H1 (cell line): ENCODE data around the gene CRIP1. TPM values are rescaled to one million over a fixed set of nuclear protein-coding genes. Genes with fewer than 3 reads are reported as not detected.

Experiments used
- CTCF ChIA-PET: fragments of 300-600 bp; sonication (Branson Sonifier 250); formaldehyde crosslinking; loops from one replicate; lab custom pipeline; 2021; ENCODE audit not compliant: partially characterized antibody; lab: Charles Lee
- POLR2A ChIA-PET: fragments of 300-600 bp; sonication (Branson Sonifier 250); formaldehyde crosslinking; loops from one replicate; lab custom pipeline; 2021; ENCODE audit warnings: inconsistent platforms; ENCODE audit not compliant: partially characterized antibody; lab: Charles Lee
- DNase-seq, 2 experiments: peaks; one replicate each; pipeline versions ENCODE4 v3.0.0 to v3.0.0-alpha.2; 2010 to 2022; ENCODE audit warnings: low spot score in 2 of 2, low read depth in 1 of 2, mixed read lengths in 1 of 2
- FAIRE-seq: peaks from 2 replicates; lab custom pipeline; 2011; peaks lifted over from hg19 to GRCh38; lab: Jason Lieb, UNC
- H2AFZ ChIP-seq: 2 replicates; pipeline ENCODE4 v1.8.1; 2012; ENCODE audit warnings: low read length, inconsistent platforms
- H2AK5ac ChIP-seq: 2 replicates; pipeline ENCODE4 v1.6.1; 2013; ENCODE audit warnings: low read depth, low read length
- H2BK120ac ChIP-seq: replicated peaks from 2 replicates; pipeline ENCODE3; 2013; ENCODE audit warnings: low read depth, low read length, inconsistent platforms
- H2BK12ac ChIP-seq: 2 replicates; pipeline ENCODE4 v1.6.1; 2013; ENCODE audit warnings: low read depth, low read length
- H2BK15ac ChIP-seq: 2 replicates; pipeline ENCODE4 v1.6.1; 2013; ENCODE audit warnings: low read length
- H2BK20ac ChIP-seq: 2 replicates; pipeline ENCODE4 v1.6.1; 2013; ENCODE audit warnings: low read length
- H2BK5ac ChIP-seq: 2 replicates; pipeline ENCODE4 v1.6.1; 2013; ENCODE audit warnings: low read depth, low read length
- H3K14ac ChIP-seq: 2 replicates; pipeline ENCODE4 v1.6.1; 2013; ENCODE audit warnings: inconsistent platforms; ENCODE audit not compliant: insufficient read length
- H3K18ac ChIP-seq: 2 replicates; pipeline ENCODE4 v1.6.1; 2013; ENCODE audit warnings: low read length; ENCODE audit errors: extremely low read depth
- H3K23ac ChIP-seq: 2 replicates; pipeline ENCODE4 v1.6.1; 2013; ENCODE audit warnings: inconsistent platforms; ENCODE audit not compliant: insufficient read length
- H3K23me2 ChIP-seq: 2 replicates; pipeline ENCODE4 v1.6.1; 2013; ENCODE audit warnings: low read depth, low read length
- H3K27ac ChIP-seq: 2 replicates; pipeline ENCODE4 v1.6.1; 2011; ENCODE audit warnings: low read depth, low read length, inconsistent platforms
- H3K27me3 ChIP-seq, 4 experiments: replicated peaks in 1 of 4; 1 replicate in 1 of 4; 2 replicates in 3 of 4; pipeline versions ENCODE4 v1.6.1 to v1.8.1; 2011 to 2013; ENCODE audit warnings: low read length in 3 of 4, mild to moderate bottlenecking in 3 of 4, inconsistent platforms in 2 of 4, mixed read lengths in 2 of 4, moderate library complexity in 1 of 4; ENCODE audit not compliant: control insufficient read depth in 3 of 4, insufficient read depth in 3 of 4; ENCODE audit errors: extremely low read depth in 1 of 4
- H3K36me3 ChIP-seq, 4 experiments: 2 replicates each; pipeline versions ENCODE4 v1.6.1 to v1.8.1; 2011 to 2013; ENCODE audit warnings: mild to moderate bottlenecking in 4 of 4, low read length in 3 of 4, moderate library complexity in 2 of 4, control low read depth in 1 of 4, inconsistent platforms in 1 of 4; ENCODE audit not compliant: insufficient read depth in 4 of 4, control insufficient read depth in 2 of 4
- H3K4ac ChIP-seq: replicated peaks from 2 replicates; pipeline ENCODE3; 2013; ENCODE audit warnings: low read length, low read depth, mixed read lengths, inconsistent platforms; ENCODE audit not compliant: insufficient read length
- H3K4me1 ChIP-seq, 4 experiments: replicated peaks in 1 of 4; 1 replicate in 1 of 4; 2 replicates in 3 of 4; pipeline versions ENCODE4 v1.6.1 to v1.8.1; 2011 to 2013; ENCODE audit warnings: low read length in 3 of 4, inconsistent platforms in 2 of 4, mixed read lengths in 1 of 4; ENCODE audit not compliant: insufficient read depth in 4 of 4, control insufficient read depth in 3 of 4
- H3K4me2 ChIP-seq, 2 experiments: 2 replicates each; pipeline versions ENCODE4 v1.6.1 to v1.8.1; 2011 to 2013; ENCODE audit warnings: low read depth in 2 of 2, low read length in 2 of 2, control low read depth in 1 of 2, inconsistent platforms in 1 of 2, mild to moderate bottlenecking in 1 of 2; ENCODE audit not compliant: insufficient read depth in 1 of 2
- H3K4me3 ChIP-seq, 4 experiments: fragments of 200-600, 300-600 bp in 1 of 4; sonication (generic), shearing (Covaris generic), sonication (Bioruptor Twin) in 1 of 4; 2 replicates each; pipeline versions ENCODE4 v1.5.1 to v1.8.1; 2011 to 2016; ENCODE audit warnings: low read length in 4 of 4, low read depth in 3 of 4, control low read depth in 2 of 4, inconsistent platforms in 2 of 4, mild to moderate bottlenecking in 2 of 4, mixed read lengths in 1 of 4, moderate library complexity in 1 of 4; ENCODE audit not compliant: insufficient read depth in 2 of 4; ENCODE audit errors: extremely low read depth in 1 of 4
- H3K56ac ChIP-seq: replicated peaks from 2 replicates; pipeline ENCODE3; 2013; ENCODE audit warnings: low read depth, mild to moderate bottlenecking, mixed read lengths, low read length, inconsistent platforms; ENCODE audit not compliant: insufficient read length
- H3K79me1 ChIP-seq: 2 replicates; pipeline ENCODE4 v1.6.1; 2013; ENCODE audit warnings: low read depth, low read length, control low read depth
- H3K79me2 ChIP-seq, 2 experiments: 2 replicates each; pipeline versions ENCODE4 v1.6.1 to v1.8.1; 2012 to 2013; ENCODE audit warnings: low read length in 2 of 2, mild to moderate bottlenecking in 2 of 2, inconsistent platforms in 1 of 2; ENCODE audit not compliant: insufficient read depth in 2 of 2, control insufficient read depth in 1 of 2
- H3K9ac ChIP-seq, 4 experiments: replicated peaks in 1 of 4; 1 replicate in 1 of 4; 2 replicates in 3 of 4; pipeline versions ENCODE4 v1.6.1 to v1.8.1; 2011 to 2013; ENCODE audit warnings: low read depth in 3 of 4, low read length in 3 of 4, control low read depth in 2 of 4, mild to moderate bottlenecking in 2 of 4, moderate library complexity in 2 of 4, inconsistent platforms in 1 of 4; ENCODE audit errors: extremely low read depth in 1 of 4
- H3K9me3 ChIP-seq, 2 experiments: 2 replicates each; pipeline versions ENCODE4 v1.6.1 to v1.8.1; 2012 to 2013; ENCODE audit warnings: mild to moderate bottlenecking in 2 of 2, moderate library complexity in 2 of 2, control low read depth in 1 of 2, inconsistent platforms in 1 of 2, low read depth in 1 of 2, low read length in 1 of 2, mixed read lengths in 1 of 2; ENCODE audit not compliant: insufficient read depth in 2 of 2
- H4K20me1 ChIP-seq, 2 experiments: replicated peaks in 1 of 2; 2 replicates each; pipeline versions ENCODE3 to v1.8.1; 2011 to 2013; ENCODE audit warnings: inconsistent platforms in 2 of 2, low read length in 2 of 2, mild to moderate bottlenecking in 1 of 2; ENCODE audit not compliant: insufficient read depth in 2 of 2, control insufficient read depth in 1 of 2
- H4K5ac ChIP-seq: 2 replicates; pipeline ENCODE4 v1.6.1; 2013; ENCODE audit warnings: low read length, low read depth, mixed read lengths, inconsistent platforms; ENCODE audit not compliant: insufficient read length
- H4K8ac ChIP-seq: 2 replicates; pipeline ENCODE4 v1.8.0; 2013; ENCODE audit warnings: mild to moderate bottlenecking, moderate library complexity, low read length, inconsistent platforms; ENCODE audit not compliant: insufficient read depth; ENCODE audit errors: extremely low read depth
- H4K91ac ChIP-seq: replicated peaks from 2 replicates; pipeline ENCODE3; 2013; ENCODE audit warnings: low read length, mixed read lengths, inconsistent platforms; ENCODE audit not compliant: insufficient read length
- CREB1 ChIP-seq: IDR thresholded peaks from 2 replicates; pipeline ENCODE4 v1.6.1; 2012; ENCODE audit warnings: inconsistent platforms
- JUN ChIP-seq: IDR thresholded peaks from 2 replicates; pipeline ENCODE4 v1.6.1; 2011; ENCODE audit warnings: low read depth, mild to moderate bottlenecking, improper control_type of control experiment, low read length
- KDM4A ChIP-seq: IDR thresholded peaks from one replicate; pipeline ENCODE4 v1.7.1; 2012; ENCODE audit warnings: low read depth, mild to moderate bottlenecking, moderate library complexity, low read length, inconsistent platforms; ENCODE audit not compliant: severe bottlenecking
- KDM5A ChIP-seq: fragments of 200-600 bp; IDR thresholded peaks from 2 replicates; pipeline ENCODE4 v1.7.1; 2012; ENCODE audit warnings: mild to moderate bottlenecking, low read length, inconsistent platforms, mixed read lengths
- POLR2AphosphoS5 ChIP-seq: IDR thresholded peaks from 2 replicates; pipeline ENCODE4 v1.6.1; 2011; ENCODE audit warnings: low read depth, low read length
- POU5F1 ChIP-seq: IDR thresholded peaks from 2 replicates; pipeline ENCODE4 v1.6.1; 2011; ENCODE audit warnings: low read depth, mild to moderate bottlenecking, low read length, moderate library complexity
- SAP30 ChIP-seq: fragments of 300-600 bp; sonication (generic); IDR thresholded peaks from 2 replicates; pipeline ENCODE4 v1.7.1; 2012; ENCODE audit warnings: low read length, moderate library complexity, mild to moderate bottlenecking, inconsistent platforms; ENCODE audit not compliant: insufficient read depth, insufficient replicate concordance
- SP1 ChIP-seq: IDR thresholded peaks from 2 replicates; pipeline ENCODE4 v1.6.1; 2011; ENCODE audit warnings: low read depth, low read length
- WGBS, 2 experiments: shearing (Covaris generic) in 1 of 2; methylation state at CpG; one replicate each; pipeline versions ENCODE4 v1.1.6 to v1.1.7; 2013 to 2015; ENCODE audit warnings: low lambda C conversion rate in 2 of 2, mixed read lengths in 2 of 2, inconsistent platforms in 1 of 2, low coverage in 1 of 2, missing lambda C conversion rate in 1 of 2; ENCODE audit not compliant: insufficient replicate concordance in 2 of 2, insufficient coverage in 1 of 2, insufficient read length in 1 of 2; ENCODE audit errors: extremely low coverage in 1 of 2, missing lambda C conversion rate in 1 of 2; 5-methylcytosine and 5-hydroxymethylcytosine counted together
- polyA plus RNA-seq, 7 experiments: library from polyadenylated mRNA; depleted of rRNA in 3 of 7; stranded (reverse) in 5 of 7; unstranded in 2 of 7; fragments of >200 nt in 5 of 7; fragments of 200-250 nt in 2 of 7; gene quantifications; 1 replicate in 5 of 7; 2 replicates in 1 of 7; 4 replicates in 1 of 7; pipeline versions ENCODE4 v1.2.1 to v1.2.3, GENCODE V29; 2011 to 2013; ENCODE audit warnings: missing spikeins in 2 of 7, mixed read lengths in 2 of 7
- total RNA-seq: library from RNA; stranded (reverse); fragmentation: NEBNext Ultra II Directional; extraction: Animal tissue kit (Norgen Biotek cat#: 25700); gene quantifications from 2 replicates; pipeline ENCODE4 v1.2.1, GENCODE V29; 2021

The CRIP1 gene
- total and polyA plus RNA-seq, 2 of the 8 experiments (the other 6 are each of a cell fraction or from before 2014, with no cell fraction given), result 1.2 to 2.2 TPM

DNA sequence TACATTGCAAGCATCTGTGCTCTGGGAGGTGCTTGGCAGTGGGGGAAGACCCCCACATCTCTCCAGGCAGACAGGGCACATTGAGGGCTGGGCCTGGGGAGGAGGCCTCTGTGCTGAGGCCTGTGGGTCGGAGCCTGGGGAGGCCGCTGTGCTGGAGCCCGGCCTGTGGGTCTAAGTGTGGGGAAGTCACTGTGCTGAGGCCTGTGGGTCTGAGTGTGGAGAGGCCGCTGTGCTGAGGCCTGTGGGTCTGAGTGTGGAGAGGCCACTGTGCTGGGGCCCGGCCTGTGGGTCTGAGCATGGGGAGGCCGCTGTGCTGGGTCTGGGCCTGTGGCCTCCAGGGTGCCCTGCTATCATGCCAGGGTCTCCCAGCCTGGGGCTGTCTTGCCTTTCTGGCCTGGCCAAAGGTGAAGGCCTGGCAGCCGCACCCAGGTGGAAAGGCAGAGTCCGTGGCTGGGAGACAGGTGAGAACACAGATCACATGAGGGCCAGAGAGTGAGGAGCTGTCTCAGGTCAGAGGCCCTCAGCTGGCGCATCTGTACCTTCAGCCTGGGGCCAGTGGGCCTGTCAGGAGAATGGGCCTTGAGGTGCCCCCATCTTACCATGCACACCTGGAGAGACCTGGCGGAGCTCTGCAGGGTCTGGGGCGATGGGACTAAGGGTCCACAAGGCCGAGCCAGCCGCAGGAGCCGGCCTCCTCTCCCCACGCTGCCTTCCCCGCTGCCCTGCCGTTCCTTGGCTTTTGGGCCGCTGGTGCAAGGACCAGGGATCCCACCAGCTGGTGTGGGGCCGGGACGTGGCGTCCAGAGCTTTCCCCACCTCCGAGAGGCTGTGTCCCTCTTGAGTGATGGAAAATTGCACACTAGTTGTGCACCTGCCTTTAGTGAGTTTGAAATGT is 30.7 kb upstream of the CRIP1 start:
- Histone ChIP-seq H3K4me3 (no peak overlapping the region), H3K79me1 (peaks cover 2% of the 10 kb centered on the region; the same call in 1 of the 2 replicates), H4K8ac (no peak overlapping the region), H3K36me3 (peaks cover 23 to 70% (median 43%) of the 10 kb centered on the region in 4 experiments), H4K5ac (no peak overlapping the region), H3K79me2 (no peaks in the 10 kb centered on the region; a peak in 1 of 4 replicates), H3K27me3 (no peaks in the 10 kb centered on the region), H3K23ac (no peak overlapping the region), H3K4me1 (0 out of 7 replicates have a peak, but pooled peaks cover 0 to 2% (median 0%) of the 10 kb centered on the region in 4 experiments), H2AK5ac (no peak overlapping the region), H2AFZ (no peak overlapping the region), H2BK20ac (no peak overlapping the region), H2BK12ac (no peak overlapping the region), H2BK5ac (no peak overlapping the region; the same call in 1 of the 2 replicates), H4K20me1 (peaks cover 9 to 18% of the 10 kb centered on the region in 2 experiments), H2BK120ac (no peak overlapping the region), H3K23me2 (no peaks in the 10 kb centered on the region), H3K4ac (no peak overlapping the region), H3K27ac (no peak overlapping the region), H4K91ac (no peak overlapping the region), H3K4me2 (no peak overlapping the region), H3K9me3 (no peaks in the 10 kb centered on the region), H2BK15ac (no peak overlapping the region), H3K14ac (no peak overlapping the region), H3K9ac (no peak overlapping the region), H3K18ac (no peak overlapping the region), H3K56ac (no peak overlapping the region)
- no peak for TF ChIP-seq KDM4A
- no peak for TF ChIP-seq JUN
- no peak for TF ChIP-seq POLR2AphosphoS5
- TF ChIP-seq CREB1, result no peak
- TF ChIP-seq POU5F1, result no peak
- no peak for TF ChIP-seq SAP30
- TF ChIP-seq SP1, result no peak
- no peak for TF ChIP-seq KDM5A
- POLR2A ChIA-PET, result interaction anchor here (1.5 kb wide), 2 partner anchors 16 to 67 kb away, joined by 3 to 6 read pairs; no protein-coding TSS in a partner anchor
- DNase-seq, result no peak
- 92% methylated on average over 21 of the region's 22 CpGs; no CpG with 5 or more reads in 1 of the 2 experiments for WGBS, 2 experiments
- CTCF ChIA-PET, result interaction anchor here (0.7 to 3.9 kb wide), 10 partner anchors 10 to 85 kb away, joined by 3 to 27 read pairs (median 6); no protein-coding TSS in a partner anchor
- FAIRE-seq, result no peak
